Pancreas (tissue), 10 donors: Measurements from ENCODE around the gene TCHHL1. TPM values are rescaled to one million over a fixed set of nuclear protein-coding genes. Genes with fewer than 3 reads are reported as not detected.
A peak's percentile ranks its signal among the peaks of the same experiment; 100 is the strongest.
"Not testable (repeated sequence)": the region's sequence is repeated elsewhere in the genome, so short reads cannot be mapped to it uniquely, and the experiment has no call there.

ENCODE experiments used
- ATAC-seq, 4 donors: fragments of 200-7000 bp; cut with Tn5 transposase; one replicate each; pipeline versions ENCODE4 v1.8.0 to v1.9.1; 2020; ENCODE audit warnings: mild to moderate bottlenecking in 4 of 4, moderate library complexity in 4 of 4
- DNase-seq, 6 donors: peaks; one replicate each; pipeline ENCODE4 v3.0.0-alpha.2; 2020
- FAIRE-seq: peaks from 2 replicates; lab custom pipeline; 2012; peaks lifted over from hg19 to GRCh38; lab: Jason Lieb, UNC
- H3K27ac ChIP-seq, 4 donors: fragments of 200-600 bp; sonication (generic); 1 replicate in 3 of 4; 2 replicates in 1 of 4; pipeline versions ENCODE4 v1.5.0 to v1.8.0; 2020
- H3K27me3 ChIP-seq, 4 donors: fragments of 200-600 bp; one replicate each; pipeline ENCODE4 v1.8.0; 2021
- H3K36me3 ChIP-seq, 3 donors: fragments of 200-600 bp; sonication (generic) in 1 of 3; one replicate each; pipeline versions ENCODE4 v1.5.0 to v1.8.0; 2020 to 2021
- H3K4me1 ChIP-seq, 3 donors: fragments of 200-600 bp; one replicate each; pipeline ENCODE4 v1.8.0; 2021
- H3K4me3 ChIP-seq, 4 donors: fragments of 200-600 bp; sonication (generic) in 2 of 4; one replicate each; pipeline versions ENCODE4 v1.5.0 to v1.8.0; 2020 to 2021
- H3K9me3 ChIP-seq, 4 donors: fragments of 200-600 bp; one replicate each; pipeline ENCODE4 v1.8.0; 2021
- CTCF ChIP-seq, 4 donors: fragments of 200-600 bp; sonication (generic) in 3 of 4; IDR thresholded peaks; one replicate each; pipeline versions ENCODE4 v1.5.0 to v1.8.0; 2021; ENCODE audit warnings: antibody characterized with exemption in 4 of 4
- WGBS, 2 donors: extraction: QIAGEN DNeasy Blood & Tissue Kit; methylation state at CpG; one replicate each; pipeline ENCODE4 v1.1.7; 2013; 5-methylcytosine and 5-hydroxymethylcytosine counted together
- intact Hi-C, 3 donors: fragments of 100-400 bp; cut with DNase I; formaldehyde crosslinking; loops; one replicate each; pipeline versions ENCODE4 v1.11.1 to v1.14.2; 2022
- polyA plus RNA-seq, 2 donors: library from polyadenylated mRNA; stranded (reverse); fragments of 200-250 nt; gene quantifications; one replicate each; pipeline ENCODE4 v1.2.3, GENCODE V29; 2013
- total RNA-seq, 6 donors: library from RNA; stranded (reverse); fragmentation: NEBNext Ultra II Directional in 4 of 6; extraction: Animal tissue kit (Norgen Biotek cat#: 25700) in 4 of 6; gene quantifications; one replicate each; pipeline versions ENCODE4 v1.2.1 to v1.2.4, GENCODE V29; 2021 to 2023
- donor health status: healthy with polysubstance abuse.
- donor health status: DM: no; HTN: no; CAD: no; lungs with moderate emphysema.
- donor health status: DM: no; HTN: no; CAD: no.
- donor health status: control.
- donor health status: control.
- donor health status: Bipolar disorder and iron deficiency.
- donor health status: DM: yes; HTN: yes; CAD: no.
- donor health status: DM: no; HTN: no; CAD: no.
- donor health status: DM: no; HTN: no; CAD: no.
- donor health status: DM: yes; HTN: yes; CAD: no.

Gene TCHHL1
- total and polyA plus RNA-seq, 8 donors = not detected

- WGBS, 2 donors = 37 to 40% methylated on average over 2 of the region's 2 CpGs
- H3K36me3 ChIP-seq = no peaks in the 10 kb centered on the region
- H3K27me3 ChIP-seq = peaks cover 9 to 47% (median 15%) of the 10 kb centered on the region in 4 donors
- H3K4me3 ChIP-seq = no peak overlapping the region
- H3K27ac ChIP-seq = no peak overlapping the region
- H3K9me3 ChIP-seq = no peaks in the 10 kb centered on the region
- no peak for TF ChIP-seq CTCF (IDR thresholded peaks at IDR 0.05)
- FAIRE-seq (no peak), ATAC-seq (no peak), DNase-seq (no peak)
- intact Hi-C loops = no loop called here
- H3K4me1 ChIP-seq = no peaks in the 10 kb centered on the region
These were observed 16.0 kb upstream of the TCHHL1 start for GRCh38 chr1:152104854-152105253.

- no peaks in the 10 kb centered on the region for H3K4me1 ChIP-seq
- WGBS, 2 donors = 44 to 49% methylated on average over 3 of the region's 3 CpGs
- H3K9me3 ChIP-seq = no peaks in the 10 kb centered on the region
- DNase-seq (no peak), FAIRE-seq (no peak), ATAC-seq (no peak)
- intact Hi-C loops = no loop called here
- no peak overlapping the region for H3K27ac ChIP-seq
- no peaks in the 10 kb centered on the region for H3K27me3 ChIP-seq
- no peak for TF ChIP-seq CTCF (IDR thresholded peaks at IDR 0.05)
- no peak overlapping the region for H3K4me3 ChIP-seq
- no peaks in the 10 kb centered on the region for H3K36me3 ChIP-seq
These were observed 8.1 kb upstream of the TCHHL1 start for GRCh38 chr1:152096931-152097330.

- Histone ChIP-seq H3K27me3 (no peaks in the 10 kb centered on the region), H3K9me3 (no peaks in the 10 kb centered on the region), H3K36me3 (no peaks in the 10 kb centered on the region), H3K4me1 (no peaks in the 10 kb centered on the region), H3K4me3 (no peak overlapping the region), H3K27ac (no peak overlapping the region)
- no peak for FAIRE-seq
- TF ChIP-seq CTCF (IDR thresholded peaks at IDR 0.05) = no peak
- intact Hi-C loops = no loop called here
- no peak for ATAC-seq
- DNase-seq = no peak
These were observed 2.1 kb downstream of the TCHHL1 start for GRCh38 chr1:152086760-152087159.

- H3K27me3 ChIP-seq = no peaks in the 10 kb centered on the region
- DNase-seq = no peak
- ATAC-seq = no peak
- WGBS, 2 donors = 55 to 62% methylated on average over 1 of the region's 1 CpG
- intact Hi-C loops = no loop called here
- H3K9me3 ChIP-seq = no peaks in the 10 kb centered on the region
- H3K4me3 ChIP-seq = no peak overlapping the region
- TF ChIP-seq CTCF (IDR thresholded peaks at IDR 0.05) = no peak
- no peaks in the 10 kb centered on the region for H3K36me3 ChIP-seq
- FAIRE-seq = no peak
- no peak overlapping the region for H3K27ac ChIP-seq
- H3K4me1 ChIP-seq = no peaks in the 10 kb centered on the region
These were observed 4.0 kb downstream of the TCHHL1 start for GRCh38 chr1:152084853-152085252.

GRCh38 chr1:152081026-152081425, 7.8 kb downstream of the TCHHL1 start:
- H3K27me3 ChIP-seq, ATAC-seq, intact Hi-C loops, H3K36me3 ChIP-seq, FAIRE-seq, H3K9me3 ChIP-seq, H3K27ac ChIP-seq, H3K4me3 ChIP-seq, H3K4me1 ChIP-seq: not testable (repeated sequence)
- DNase-seq = peak in 1 of 6 donors; percentile 45
- WGBS, 2 donors = 79 to 85% methylated on average over 12 to 17 of the region's 17 CpGs

GRCh38 chr1:152080494-152080893, 8.4 kb downstream of the TCHHL1 start:
- H3K36me3 ChIP-seq, H3K9me3 ChIP-seq, DNase-seq, H3K4me1 ChIP-seq, H3K27ac ChIP-seq, ATAC-seq, FAIRE-seq, H3K4me3 ChIP-seq, intact Hi-C loops, H3K27me3 ChIP-seq: not testable (repeated sequence)
- 70 to 73% methylated on average over 16 to 17 of the region's 17 CpGs for WGBS, 2 donors
